Stimulated activated CD8-positive, alpha-beta memory T cell treated with anti-CD3 and anti-CD28 coated beads, Interleukin-12 subunit alpha, Interleukin-12 subunit beta, amount 100 ng/mL, for 1 hour (primary cell): ENCODE data around the gene TBX19.

Experiments used
- DNase-seq: peaks from one replicate; pipeline ENCODE4 v3.0.0-alpha.2; 2020; ENCODE audit warnings: low read depth

Gene TBX19

GRCh38 chr1:168280296-168280927 is at the start of gene TBX19:
TSS of gene TBX19 (plus strand) at chr1:168280877. CDS start at chr1:168281091, 214 bp downstream.
- DNase-seq, result no peak

GRCh38 chr1:168234846-168235547 is 45.7 kb upstream of the TBX19 start:
- DNase-seq, result no peak

DNA sequence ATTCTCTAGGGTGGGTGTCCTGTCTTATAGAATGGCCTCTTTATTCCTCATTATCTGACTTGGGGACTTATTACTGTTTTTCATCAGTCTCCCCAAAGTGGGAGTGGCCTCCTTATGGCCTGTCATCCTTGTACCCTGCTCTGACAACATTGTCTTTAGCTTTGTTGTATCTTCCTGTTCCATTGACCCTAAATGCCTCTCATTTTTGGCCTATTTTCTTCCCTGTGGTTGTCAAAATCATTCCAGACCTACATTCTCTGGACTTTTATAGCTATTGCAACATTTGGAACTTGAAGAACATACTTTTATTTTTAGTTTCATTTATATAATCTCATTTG is 45.2 kb upstream of the TBX19 start:
- DNase-seq, result no peak

DNA sequence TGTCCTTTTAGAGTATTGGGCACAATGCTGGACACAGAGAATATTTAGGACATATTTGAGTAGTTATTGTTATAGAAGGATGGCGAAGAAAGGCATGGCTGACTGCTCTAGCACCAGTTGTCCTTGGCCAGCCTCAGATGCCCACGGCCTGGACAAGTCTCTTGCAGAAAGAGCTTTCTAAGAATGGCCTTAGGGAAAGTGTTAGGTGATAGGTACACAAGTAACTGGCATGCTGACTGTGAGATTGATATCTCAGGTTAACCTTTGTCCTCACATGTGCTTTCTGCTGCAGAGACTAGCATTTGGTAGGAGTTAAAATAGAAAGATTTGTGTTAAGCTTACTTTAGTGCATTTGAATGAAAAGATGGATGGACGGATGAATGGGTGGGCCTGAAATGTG is 44.7 kb upstream of the TBX19 start:
- no peak for DNase-seq

- no peak for DNase-seq
Observed at GRCh38 chr1:168236836-168237611, 43.7 kb upstream of the TBX19 start.

GRCh38 chr1:168243198-168243597 is 37.5 kb upstream of the TBX19 start:
- DNase-seq, result no peak

DNA sequence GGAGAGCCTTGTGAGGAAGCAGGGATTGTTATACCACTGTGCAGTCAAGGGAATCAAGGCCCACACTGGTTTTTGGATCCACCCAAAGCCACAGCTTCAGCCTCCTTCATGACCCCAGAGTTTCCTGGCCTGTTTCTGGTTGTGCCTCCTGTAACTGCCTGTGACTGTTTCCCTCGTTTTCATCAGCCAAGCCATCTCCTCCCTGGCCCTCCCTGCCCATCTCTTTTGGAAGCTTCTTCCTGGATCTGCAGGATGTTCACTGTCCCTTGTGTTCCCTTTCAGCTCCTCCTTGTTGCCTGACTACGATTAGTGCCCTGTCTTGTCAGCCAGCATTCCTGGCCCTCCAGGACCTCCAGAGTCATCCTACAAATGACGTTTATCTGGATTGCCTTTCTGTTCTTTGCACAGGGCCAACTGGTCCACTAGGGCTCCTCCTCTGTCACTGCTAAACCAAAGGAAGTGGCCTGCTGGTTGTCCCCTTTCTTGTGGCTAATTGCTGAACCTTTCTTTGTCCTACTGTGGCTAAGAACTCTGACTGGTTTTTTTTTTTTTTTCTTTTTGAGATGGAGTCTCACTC is 37.0 kb upstream of the TBX19 start:
- no peak for DNase-seq

- DNase-seq, result no peak
Observed at GRCh38 chr1:168245042-168245441, 35.6 kb upstream of the TBX19 start.

DNA sequence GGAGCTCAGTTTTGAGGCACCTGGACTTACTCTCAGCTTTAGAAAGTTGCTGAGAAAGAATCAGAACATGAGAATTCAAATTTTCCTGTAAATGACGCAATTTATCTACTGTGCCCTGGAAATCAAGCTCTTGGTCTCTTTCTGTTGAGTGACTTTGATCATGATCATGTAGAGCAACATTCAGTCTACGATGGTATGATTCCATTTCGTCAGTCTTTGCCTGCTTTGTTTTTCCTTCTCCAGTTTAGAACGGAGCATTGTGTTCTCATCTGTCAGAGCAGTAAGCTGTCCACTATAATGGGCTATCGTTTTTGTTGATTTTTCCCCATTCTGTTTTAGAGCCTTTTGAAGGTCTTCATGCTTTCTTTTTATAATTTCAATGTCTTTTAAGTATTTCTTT is 34.2 kb upstream of the TBX19 start:
- DNase-seq, result no peak

DNA sequence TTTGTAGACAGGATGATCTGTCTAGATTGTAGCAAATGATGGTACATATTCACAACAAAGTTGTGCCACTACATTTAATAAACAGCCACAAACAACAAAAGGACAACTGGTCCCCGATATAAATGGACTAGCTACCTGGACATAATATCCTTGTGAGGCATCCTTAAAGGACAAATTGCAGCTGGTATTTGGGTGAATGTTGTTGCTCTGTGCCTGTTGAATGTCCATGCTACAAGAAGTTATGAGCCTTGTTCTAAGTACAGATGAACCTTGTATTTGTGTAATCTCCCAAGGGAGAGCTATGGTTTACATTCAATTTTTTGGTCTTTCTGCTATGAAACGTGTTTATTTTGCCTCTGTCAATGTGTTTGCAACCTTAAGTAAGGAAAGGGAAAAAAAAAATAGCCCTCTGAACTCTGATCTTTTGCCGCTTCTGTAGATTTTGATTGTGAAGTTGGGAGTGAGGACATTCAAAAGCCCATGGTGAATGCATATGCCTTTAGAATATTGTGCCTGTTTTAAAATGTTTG is 28.4 kb upstream of the TBX19 start:
- DNase-seq, result no peak

DNA sequence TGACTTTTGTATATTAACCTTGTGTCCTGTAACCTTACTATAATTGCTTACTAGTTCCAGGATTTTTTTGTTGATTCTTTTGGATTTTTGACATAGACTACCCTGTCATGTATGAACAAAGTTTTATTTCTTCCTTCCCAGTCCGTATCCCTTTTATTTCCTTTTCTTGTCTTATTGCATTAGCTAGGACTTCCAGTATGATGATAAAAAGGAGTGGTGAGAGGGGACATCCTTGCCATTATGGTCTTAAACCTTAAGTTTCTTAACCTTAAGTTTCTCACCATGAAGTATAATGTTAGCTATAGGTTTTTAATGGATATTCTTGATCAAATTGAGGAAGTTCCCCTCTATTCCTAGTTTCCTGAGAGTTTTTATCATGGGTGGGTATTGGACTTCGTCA is 24.5 kb upstream of the TBX19 start:
- no peak for DNase-seq

- no peak for DNase-seq
Observed at GRCh38 chr1:168257397-168257796, 23.3 kb upstream of the TBX19 start.

GRCh38 chr1:168259567-168259966 is 21.1 kb upstream of the TBX19 start:
- no peak for DNase-seq

- DNase-seq, result no peak
Observed at GRCh38 chr1:168260393-168260792, 20.3 kb upstream of the TBX19 start.

GRCh38 chr1:168261390-168261789 is 19.3 kb upstream of the TBX19 start:
- DNase-seq, result no peak

DNA sequence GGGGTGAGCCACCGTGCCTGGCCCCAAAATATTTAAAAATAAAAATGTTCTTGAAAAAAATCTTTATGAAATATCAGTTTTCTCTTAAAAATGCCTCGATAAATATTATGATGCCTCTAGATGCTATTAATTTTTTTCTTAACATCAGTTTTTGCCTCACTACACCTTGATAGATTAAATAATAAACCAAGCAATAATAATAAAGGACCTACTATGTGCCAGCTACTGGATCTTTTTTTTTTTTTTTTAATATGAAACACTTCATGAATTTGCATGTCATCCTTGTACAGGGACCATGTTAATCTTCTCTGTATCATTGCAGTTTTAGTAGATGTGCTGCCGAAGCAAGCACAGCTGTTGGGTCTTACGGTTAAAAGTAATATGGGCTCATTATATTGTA is 17.5 kb upstream of the TBX19 start:
- no peak for DNase-seq

GRCh38 chr1:168264296-168264695 is 16.4 kb upstream of the TBX19 start:
- no peak for DNase-seq

DNA sequence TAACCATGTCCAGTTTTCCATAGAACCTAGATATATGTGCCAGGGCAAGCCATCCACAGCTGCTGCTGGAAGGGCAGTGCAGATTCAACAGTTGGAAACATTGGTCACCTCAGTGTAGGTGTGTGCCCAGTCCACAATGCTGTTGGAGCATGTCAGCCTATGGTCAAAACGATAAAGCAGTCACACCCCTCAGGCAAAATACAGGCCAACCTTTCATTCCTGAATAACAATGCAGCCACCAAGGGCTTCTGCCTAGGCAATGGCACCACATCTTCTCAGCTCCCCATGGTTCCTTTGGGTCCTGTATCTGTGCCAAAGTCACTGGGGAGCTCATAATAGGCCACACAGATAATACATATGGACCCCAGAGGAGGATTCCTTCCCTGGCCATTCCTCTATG is 15.1 kb upstream of the TBX19 start:
- DNase-seq, result no peak

GRCh38 chr1:168266644-168267186 is 14.0 kb upstream of the TBX19 start:
- DNase-seq, result no peak

DNA sequence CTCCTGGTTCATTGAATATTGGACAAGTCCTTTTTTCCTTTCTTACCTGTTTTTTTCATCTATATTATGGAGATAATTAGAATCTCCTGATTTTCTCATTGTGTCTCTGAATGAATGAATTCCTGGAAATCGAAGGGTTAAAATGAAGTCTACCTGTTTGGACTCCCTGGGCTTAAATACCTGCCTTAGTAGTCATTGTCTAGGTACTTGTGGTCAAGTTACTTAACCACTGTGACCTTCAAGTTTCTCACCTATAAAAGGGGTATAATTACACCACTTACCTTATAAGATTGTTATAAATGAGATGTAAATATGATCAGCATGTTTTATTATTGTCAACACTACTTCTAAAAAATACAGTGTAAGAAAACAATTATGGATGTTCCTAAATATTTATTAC is 9.0 kb upstream of the TBX19 start:
- no peak for DNase-seq

- no peak for DNase-seq
Observed at GRCh38 chr1:168273575-168273974, 7.1 kb upstream of the TBX19 start.

DNA sequence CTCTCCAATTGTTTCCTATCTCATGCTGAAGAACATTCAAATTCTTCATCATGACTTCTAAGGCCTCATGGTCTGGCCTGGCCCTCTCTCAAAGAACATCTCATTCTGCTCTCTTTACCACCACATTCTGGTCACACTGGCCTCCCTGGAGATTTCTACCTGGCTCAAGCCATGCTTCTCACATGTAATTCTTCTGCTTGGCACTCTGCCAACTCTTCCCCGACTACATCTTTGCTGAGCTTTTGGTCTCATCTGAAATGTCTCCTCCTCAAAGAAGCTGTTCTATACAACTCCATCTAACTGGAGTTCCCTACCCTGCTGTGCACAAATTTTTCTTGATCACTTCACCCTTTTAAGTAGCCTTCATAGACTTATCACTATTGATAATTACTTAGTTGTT is 1.4 kb upstream of the TBX19 start:
- no peak for DNase-seq
